SIG-M5 treated with dmso at 0.1 percent for 504 hours (cell line): Measurements from ENCODE around the gene LSM2.
A peak's percentile ranks its signal among the peaks of the same experiment; 100 is the strongest.
"Not testable (repeated sequence)": the region's sequence is repeated elsewhere in the genome, so short reads cannot be mapped to it uniquely, and the experiment has no call there.

Experiments used
- DNase-seq: peaks from one replicate; lab custom pipeline; 2025; ENCODE audit not compliant: unreplicated experiment; lab: John Stamatoyannopoulos, UW

LSM2 gene

DNA sequence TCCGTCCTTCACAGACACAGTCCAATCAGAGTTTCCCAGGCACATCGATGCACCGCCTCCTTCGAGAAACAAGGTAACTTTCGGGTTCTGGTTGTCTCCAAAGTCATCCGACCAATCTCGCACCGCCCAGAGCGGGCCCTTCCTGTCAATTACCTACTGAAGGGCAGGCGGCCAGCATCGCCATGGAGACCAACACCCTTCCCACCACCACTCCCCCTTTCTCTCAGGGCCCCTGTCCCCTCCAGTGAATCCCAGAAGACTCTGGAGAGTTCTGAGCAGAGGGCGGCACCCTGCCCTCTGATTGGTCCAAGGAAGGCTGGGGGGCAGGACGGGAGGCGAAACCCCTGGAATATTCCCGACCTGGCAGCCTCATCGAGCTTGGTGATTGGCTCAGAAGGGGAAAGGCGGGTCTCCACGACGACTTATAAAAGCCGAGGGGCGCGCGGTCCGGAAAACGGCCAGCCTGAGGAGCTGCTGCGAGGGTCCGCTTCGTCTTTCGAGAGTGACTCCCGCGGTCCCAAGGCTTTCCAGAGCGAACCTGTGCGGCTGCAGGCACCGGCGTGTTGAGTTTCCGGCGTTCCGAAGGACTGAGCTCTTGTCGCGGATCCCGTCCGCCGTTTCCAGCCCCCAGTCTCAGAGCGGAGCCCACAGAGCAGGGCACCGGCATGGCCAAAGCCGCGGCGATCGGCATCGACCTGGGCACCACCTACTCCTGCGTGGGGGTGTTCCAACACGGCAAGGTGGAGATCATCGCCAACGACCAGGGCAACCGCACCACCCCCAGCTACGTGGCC, 20.7 kb upstream of the LSM2 start, which contains the start of gene HSPA1B:
Gene HSPA1B (plus strand): TSS at position 453 of the 794 bp plus-strand sequence. CDS start 213 bp downstream, at position 666.
- peak; percentile 99 for DNase-seq

DNA sequence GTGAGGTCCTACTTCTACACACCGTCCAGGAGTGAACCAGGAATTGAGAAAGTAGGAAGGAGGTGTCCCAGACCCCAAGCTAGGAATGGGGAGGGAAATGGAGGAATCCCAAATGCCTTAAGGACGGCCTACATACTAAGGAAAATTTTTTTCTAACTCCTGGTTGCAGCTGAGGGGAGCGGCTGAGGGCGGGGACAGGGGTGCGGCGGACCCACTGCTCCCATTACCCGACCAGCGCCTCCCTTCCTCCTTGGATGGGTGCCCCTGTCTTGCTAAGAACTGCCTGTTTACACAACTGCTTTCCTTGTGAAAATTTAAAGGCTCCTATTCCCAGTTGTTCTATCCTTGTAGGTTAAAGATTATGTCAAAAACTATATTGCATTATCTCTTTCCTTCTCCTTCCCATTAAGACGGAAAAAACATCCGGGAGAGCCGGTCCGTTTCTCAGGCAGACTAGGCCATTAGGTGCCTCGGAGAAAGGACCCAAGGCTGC, 20.1 kb upstream of the LSM2 start:
- DNase-seq: peak; percentile 80

DNA sequence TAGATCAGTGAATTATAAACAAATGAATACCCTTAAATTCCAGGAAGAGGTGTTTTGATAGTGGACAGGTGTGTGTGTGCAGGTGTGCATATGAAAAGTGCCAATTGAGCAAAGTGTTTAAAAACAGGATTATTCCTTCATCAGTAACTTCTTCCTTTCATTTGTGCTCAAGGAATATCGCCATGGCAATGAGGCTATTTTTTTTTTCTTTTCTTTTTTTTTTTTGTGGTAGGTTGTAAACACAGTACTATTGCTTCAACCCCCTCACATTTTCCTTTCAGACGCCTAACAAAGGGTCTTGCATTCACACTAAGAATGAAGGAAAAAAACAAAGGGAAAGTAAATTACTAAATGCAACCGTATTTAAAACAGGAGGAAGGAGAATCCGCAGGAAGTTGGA, 18.8 kb upstream of the LSM2 start:
- no peak for DNase-seq

DNA sequence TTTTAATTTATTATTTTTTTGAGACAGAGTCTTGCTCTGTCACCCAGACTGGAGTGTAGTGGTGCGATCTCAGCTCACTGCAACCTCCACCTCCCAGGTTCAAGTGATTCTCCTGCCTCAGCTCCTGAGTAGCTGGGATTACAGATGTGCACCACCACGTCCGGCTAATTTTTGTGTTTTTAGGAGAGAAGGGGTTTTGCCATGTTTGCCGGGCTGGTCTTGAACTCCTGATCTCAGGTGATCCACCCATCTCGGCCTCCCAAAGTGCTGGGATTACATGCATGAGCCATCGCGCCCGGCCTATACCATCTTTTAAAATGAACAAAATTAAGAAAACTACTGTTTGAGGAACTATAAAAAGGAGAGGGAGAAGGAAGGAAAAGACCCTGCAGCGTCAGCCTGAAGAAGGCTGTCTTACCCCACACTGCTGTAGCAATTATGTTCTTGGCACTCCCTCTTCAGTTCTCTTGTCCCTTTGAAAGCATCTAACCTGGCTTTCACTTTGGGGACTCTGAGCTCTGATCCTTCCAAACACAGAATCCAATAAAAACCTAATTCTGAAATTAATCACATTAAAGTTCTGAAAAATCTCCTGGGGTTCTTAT, 16.9 kb upstream of the LSM2 start:
- peak; percentile 81 for DNase-seq

DNA sequence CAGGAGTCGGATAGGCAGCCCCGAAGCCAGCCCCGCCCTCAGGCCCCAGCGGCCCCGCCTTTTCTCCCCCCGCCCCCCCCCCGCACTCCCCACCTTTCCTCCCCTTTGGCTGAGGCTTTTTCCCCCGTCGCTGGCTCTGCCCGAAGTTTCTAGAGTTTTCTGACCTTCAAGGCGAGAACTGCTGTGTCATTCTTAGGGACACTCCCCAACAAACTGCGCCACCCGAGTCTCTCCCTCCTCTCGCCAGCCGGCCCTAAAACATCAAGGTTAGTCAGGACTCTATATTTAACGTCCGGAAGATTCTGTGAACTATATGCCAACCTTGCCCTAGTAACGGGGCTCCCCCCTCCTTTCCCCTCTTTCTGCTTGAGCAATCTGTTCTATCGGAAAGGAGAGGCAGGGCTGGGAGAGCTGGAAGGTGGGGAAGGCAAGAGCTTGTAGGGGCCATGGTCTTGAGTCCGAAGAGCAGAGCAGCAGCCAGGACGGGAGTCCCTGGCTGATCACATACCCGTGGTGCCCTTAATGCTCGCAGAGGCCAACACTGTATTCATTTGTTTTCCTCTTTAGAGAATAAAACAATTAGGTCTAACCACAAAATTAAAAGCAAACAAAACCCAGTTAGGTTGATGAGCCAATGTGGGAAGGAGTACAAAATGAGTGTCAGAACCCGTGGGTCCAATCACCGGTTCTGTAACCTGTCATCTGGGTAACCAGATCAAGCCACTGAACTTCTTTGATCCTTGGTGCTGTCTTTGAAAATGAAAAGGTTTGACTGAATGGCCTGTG, 15.5 kb upstream of the LSM2 start:
- peak; percentile 90 for DNase-seq

DNA sequence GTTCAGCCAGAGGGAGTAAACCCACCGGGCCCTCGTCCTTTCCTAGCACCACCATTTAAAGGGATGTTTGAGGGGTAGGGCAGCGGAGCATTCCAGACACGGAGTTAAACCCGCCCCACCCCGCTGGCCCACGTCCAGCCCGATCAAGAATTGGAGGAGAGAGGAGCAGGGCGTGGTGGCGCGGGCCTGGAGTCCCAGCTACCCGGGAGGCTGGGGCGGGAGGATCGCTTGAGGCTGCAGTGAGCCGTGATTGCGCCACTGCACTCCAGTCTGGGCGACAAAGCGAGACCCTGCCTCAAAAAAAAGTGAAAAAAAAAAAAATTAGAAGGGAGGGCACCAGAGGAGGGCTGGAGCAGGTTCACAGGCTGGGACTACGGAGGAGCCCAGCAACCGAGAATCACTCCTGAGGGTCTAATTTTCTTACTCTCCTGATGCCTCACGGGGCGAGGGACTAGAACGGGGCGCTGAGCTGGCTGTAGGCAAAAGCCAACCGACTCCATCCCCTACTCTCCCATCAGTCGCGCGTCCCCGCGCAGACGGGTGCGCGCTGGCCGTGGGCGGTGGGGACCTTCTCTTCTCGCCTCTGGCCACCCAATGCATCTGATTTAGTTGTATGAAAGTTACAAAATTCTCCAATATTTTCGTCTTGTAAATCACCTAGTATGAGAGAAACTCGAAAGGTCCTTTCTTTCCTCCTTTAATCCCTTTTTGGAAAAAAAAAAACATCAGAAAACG, 14.7 kb upstream of the LSM2 start:
- no peak for DNase-seq

DNA sequence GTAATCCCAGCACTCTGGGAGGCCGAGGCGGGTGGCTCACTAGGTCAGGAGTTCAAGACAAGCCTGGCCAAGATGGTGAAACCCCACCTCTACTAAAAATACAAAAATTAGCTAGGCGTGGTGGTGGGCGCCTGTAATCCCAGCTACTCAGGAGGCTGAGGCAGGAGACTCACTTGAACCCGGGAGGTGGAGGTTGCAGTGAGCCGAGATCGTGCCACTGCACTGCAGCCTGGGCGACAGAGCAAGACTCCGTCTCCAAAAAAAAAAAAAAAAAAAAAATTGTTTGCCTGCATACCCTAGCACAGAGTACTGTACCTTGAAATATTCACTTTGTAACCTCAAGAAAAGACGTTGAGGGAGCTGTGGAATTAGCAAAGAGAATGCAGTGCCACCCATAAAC, 13.6 kb upstream of the LSM2 start:
- not testable (repeated sequence) for DNase-seq

DNA sequence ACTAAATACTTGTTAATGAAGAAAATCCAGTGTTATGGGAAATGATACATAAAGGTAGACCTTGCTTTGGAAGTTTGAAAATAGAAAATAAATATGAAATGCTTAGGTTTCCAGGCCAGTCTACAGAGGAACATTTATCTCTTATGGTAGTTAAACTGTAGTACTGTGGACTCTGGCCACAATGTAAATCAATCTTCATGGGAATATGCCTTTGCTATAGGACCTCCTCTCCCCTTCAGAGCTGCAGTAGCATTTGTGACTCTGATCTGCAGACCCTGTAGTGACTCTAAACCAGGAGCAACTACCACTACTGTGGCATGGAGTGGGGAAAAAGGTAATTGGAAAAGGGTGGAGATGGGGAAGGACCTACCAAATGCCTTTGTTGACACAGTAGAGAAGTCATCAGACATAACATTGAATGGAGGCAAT, 13.1 kb upstream of the LSM2 start:
- DNase-seq: no peak

DNA sequence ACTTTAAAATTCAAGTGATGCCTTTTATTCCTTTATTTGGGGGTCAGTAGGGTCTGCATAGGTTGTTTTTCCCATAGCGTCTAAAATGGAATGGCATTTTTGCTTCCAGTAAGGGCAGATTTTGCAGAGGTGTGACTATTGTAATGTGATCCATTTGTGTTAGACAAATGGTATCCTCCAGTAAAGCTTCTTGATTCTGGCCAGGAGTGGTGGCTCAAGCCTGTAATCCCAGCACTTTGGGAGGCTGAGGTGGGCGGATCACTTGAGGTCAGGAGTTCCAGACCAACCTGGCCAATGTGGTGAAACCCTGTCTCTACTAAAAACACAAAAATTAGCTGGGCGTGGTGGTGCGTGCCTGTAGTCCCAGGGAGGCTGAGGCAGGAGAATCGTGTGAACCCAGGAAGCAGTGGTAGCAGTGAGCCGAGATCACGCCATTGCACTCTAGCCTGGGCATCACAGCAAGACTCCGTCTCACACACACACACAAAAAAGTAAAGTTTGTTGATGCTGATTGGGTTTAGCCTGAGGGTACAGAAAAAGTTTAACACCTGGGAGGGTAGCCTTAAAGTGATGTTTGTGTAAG, 11.3 kb upstream of the LSM2 start:
- not testable (repeated sequence) for DNase-seq

DNA sequence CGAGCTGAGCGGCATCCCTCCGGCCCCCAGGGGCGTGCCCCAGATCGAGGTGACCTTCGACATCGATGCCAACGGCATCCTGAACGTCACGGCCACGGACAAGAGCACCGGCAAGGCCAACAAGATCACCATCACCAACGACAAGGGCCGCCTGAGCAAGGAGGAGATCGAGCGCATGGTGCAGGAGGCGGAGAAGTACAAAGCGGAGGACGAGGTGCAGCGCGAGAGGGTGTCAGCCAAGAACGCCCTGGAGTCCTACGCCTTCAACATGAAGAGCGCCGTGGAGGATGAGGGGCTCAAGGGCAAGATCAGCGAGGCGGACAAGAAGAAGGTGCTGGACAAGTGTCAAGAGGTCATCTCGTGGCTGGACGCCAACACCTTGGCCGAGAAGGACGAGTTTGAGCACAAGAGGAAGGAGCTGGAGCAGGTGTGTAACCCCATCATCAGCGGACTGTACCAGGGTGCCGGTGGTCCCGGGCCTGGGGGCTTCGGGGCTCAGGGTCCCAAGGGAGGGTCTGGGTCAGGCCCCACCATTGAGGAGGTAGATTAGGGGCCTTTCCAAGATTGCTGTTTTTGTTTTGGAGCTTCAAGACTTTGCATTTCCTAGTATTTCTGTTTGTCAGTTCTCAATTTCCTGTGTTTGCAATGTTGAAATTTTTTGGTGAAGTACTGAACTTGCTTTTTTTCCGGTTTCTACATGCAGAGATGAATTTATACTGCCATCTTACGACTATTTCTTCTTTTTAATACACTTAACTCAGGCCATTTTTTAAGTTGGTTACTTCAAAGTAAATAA, 10.6 kb upstream of the LSM2 start:
- DNase-seq: peak; percentile 51

DNA sequence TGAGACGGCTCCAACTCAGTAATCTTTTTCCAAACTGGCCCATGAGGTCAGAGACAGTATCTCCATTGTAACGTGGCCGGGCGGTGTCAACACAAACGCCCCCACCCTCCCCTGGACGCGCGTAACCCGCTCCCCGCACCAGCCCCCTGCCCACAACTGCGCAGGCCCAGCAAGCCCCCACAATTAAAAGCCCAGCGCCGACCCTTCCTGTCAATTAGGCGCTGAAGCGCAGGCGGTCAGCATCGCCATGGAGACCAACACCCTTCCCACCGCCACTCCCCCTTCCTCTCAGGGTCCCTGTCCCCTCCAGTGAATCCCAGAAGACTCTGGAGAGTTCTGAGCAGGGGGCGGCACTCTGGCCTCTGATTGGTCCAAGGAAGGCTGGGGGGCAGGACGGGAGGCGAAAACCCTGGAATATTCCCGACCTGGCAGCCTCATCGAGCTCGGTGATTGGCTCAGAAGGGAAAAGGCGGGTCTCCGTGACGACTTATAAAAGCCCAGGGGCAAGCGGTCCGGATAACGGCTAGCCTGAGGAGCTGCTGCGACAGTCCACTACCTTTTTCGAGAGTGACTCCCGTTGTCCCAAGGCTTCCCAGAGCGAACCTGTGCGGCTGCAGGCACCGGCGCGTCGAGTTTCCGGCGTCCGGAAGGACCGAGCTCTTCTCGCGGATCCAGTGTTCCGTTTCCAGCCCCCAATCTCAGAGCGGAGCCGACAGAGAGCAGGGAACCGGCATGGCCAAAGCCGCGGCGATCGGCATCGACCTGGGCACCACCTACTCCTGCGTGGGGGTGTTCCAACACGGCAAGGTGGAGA, 8.5 kb upstream of the LSM2 start, which contains the start of the genes HSPA1A and HSPA1L:
Gene HSPA1A (plus strand): TSS at position 519 of the 814 bp plus-strand sequence. CDS start 214 bp downstream, at position 733.
Gene HSPA1L (minus strand): TSS at position 259 of the 814 bp plus-strand sequence. CDS start 3,311 bp downstream, outside the sequence.
- peak; percentile 89 for DNase-seq

DNA sequence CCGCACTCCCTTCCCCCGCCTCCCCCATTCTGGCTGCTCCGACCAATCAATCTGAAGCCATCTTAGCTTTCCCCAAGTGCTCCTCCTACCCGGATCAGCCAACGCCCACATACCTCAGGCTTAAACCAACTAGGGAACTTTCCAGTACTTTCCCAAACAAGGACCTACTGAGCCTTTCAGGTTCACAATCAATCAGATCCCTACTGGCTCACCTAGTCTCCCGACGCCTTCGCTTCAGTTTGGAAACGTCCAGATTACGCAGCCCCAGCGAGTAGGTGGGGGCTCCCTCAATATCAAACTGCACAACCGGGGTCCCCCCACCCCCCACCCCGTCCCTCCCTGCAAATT, 7.9 kb upstream of the LSM2 start:
- DNase-seq: peak; percentile 91

DNA sequence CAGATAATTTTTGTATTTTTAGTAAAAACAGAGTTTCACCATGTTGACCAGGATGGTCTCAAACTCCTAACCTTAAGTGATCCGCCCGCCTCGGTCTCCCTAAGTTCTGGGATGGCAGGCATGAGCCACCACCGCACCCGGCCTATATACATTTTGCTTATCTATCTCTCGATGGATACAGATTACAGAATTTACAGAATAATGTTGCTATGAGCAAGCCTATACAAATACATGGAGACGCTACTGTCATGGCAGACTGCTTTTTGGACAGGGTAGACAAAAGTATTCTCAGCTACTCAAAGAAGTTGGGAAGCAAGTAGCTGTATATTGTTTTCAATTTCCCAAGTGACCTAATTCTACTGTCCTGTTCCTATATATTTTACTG, 6.7 kb upstream of the LSM2 start:
- no peak for DNase-seq

DNA sequence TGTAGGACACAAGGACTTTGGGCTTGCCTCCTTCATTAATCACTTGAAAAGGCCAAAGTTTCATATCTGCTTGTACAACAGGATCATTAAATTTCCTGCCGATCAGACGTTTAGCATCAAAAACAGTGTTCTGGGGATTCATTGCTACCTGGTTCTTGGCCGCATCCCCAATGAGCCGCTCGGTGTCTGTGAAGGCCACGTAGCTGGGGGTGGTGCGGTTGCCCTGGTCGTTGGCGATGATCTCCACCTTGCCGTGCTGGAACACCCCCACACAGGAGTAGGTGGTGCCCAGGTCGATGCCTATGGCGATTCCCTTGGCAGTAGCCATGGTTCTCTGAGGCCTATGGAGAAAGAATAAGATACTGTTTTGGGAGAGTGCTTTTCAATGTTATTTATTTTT, 4.9 kb upstream of the LSM2 start:
- DNase-seq: no peak

DNA sequence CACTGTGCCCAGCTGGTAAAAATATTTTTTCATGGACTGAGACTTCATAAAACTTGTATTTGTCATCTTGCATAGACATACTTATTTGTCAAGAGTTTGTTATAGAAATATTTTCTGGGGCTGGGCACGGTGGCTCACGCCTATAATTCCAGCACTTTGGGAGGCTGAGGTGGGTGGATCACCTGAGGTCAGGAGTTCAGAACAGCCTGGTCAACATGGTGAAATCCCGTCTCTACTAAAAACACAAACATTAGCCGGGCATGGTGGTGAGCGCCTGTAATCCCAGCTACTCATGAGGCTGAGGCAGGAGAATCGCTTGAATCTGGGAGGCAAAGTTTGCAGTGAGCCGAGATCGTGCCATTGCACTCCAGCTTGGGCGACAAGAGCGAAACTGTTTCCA, 1.8 kb upstream of the LSM2 start:
- not testable (repeated sequence) for DNase-seq

DNA sequence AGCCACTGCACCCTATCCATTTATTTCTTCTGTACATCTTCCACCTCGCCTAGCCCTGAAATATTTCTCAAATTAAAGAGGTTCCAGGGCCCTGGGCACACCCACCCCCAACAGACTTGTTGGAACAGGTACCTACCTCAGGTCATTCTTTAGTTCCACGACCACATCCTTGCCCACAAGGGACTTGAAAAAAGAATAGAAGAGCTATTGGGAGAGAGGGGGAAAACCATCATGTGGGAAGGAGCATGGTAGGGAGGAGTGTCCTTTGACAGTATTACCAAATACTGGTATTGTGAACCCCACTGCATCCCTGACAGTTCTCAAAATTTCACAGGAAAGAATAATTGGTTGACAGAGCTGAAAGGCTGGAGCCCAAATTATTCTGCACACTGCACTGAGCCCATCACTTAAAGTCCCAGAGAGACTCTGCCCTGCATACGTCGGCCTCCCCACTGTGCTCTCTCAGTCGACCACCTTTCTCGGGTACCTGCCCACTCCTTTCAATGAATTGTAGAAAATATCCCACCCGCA, 762 bp downstream of the LSM2 start:
- DNase-seq: no peak

DNA sequence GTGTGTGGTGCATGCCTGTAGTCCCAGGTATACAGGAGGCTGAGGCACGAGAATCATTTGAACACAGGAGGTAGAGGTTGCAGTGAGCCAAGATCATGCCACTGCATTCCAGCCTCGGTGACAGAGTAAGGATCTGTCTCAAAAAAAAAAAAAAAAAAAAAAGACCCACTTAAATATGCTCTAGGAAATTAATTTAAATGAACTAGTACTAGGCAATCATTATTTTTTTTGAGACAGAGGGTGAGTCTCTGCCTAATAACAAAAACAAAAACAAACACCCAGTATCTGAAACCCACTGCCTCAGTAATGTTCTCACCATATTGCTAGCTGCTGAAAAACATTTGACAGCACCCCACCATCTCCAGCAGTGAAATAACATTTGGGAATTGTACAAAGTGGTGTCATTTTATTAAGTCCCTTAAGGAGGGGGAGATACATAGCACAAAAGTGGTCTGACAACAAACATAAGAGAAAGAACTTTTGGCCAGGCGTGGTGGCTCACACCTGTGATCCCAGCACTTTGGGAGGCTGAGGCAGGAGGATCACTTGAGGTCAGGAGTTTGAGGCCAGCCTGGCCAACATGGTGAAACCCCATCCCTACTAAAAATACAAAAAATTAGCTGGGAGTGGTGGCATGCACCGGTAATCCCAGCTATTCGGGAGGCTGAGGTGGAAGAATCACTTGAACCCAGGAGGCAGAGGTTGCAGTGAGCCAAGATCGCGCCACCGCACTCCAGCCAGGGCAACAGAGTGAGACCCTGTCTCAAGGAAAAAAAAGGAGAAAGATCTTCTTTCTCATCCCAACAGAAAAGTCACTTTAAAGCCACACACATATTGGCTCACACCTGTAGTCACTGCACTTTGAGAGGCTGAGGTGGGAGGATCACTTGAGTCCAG, 5.5 kb downstream of the LSM2 start:
- not testable (repeated sequence) for DNase-seq
